22Rv1 (cell line): ENCODE data around the gene AATF.

Experiments
- ZFX ChIP-seq: fragments of 450-650 bp; IDR thresholded peaks from 2 replicates; pipeline ENCODE4 v1.6.1; 2017; ENCODE audit warnings: antibody characterized with exemption, borderline replicate concordance
- TF ChIP-seq, protein P1 (sequence below): fragments of 450-650 bp; IDR thresholded peaks from 2 replicates; pipeline ENCODE4 v1.5.1; 2017; ENCODE audit warnings: mild to moderate bottlenecking

DNA sequence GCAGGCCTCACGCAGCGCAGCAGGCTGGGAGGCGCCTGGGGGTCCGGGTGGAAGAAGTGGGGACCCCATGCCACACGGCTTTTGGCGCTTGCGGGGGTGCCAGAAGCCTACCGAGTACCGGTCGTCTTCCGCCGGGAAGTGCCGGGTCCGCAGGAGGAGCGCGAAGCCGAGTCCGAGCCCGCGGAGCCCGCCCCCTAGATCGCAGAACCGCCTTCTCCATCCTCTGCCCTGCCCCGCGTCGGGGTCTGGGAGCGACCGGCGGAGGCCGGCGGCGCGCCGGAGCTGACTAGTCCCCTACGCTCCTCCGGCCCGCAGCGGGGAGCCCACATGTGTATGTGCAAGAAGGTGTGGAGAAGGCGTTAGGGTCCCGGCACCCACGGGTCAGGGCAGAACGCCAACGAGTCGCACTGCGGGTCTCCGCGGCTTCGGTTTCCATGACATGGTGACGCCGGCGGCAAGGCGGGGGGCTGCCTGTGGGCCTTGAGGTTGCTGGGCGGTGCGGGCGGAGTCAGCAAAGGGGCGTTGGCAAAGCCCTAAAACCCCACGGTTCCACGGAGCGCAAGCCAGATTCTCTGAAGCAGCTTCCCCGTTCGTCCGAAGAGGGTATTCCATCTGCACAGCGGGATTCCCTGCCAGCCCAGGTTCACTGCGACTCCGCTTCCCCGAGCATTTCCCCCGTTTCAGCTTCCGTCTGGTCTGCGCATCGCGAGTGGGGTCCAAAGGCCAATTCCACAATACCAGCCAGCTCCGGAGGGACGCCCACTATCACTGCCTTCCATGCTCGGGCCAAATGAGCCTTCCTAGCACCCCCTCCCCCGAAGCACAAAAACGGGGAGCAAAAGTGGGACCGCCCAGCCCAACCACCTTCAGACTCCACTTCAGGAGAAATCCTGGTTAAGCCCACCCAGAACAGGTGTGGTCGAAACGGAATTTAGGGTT lies 13.8 kb upstream of the AATF start:
- no peak for TF ChIP-seq ZFX
- TF ChIP-seq, protein P1, sequence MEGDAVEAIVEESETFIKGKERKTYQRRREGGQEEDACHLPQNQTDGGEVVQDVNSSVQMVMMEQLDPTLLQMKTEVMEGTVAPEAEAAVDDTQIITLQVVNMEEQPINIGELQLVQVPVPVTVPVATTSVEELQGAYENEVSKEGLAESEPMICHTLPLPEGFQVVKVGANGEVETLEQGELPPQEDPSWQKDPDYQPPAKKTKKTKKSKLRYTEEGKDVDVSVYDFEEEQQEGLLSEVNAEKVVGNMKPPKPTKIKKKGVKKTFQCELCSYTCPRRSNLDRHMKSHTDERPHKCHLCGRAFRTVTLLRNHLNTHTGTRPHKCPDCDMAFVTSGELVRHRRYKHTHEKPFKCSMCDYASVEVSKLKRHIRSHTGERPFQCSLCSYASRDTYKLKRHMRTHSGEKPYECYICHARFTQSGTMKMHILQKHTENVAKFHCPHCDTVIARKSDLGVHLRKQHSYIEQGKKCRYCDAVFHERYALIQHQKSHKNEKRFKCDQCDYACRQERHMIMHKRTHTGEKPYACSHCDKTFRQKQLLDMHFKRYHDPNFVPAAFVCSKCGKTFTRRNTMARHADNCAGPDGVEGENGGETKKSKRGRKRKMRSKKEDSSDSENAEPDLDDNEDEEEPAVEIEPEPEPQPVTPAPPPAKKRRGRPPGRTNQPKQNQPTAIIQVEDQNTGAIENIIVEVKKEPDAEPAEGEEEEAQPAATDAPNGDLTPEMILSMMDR = peak; percentile 8; the same call in 1 of the 2 replicates
